ENCODE results near the gene USP17L29. TPM values are rescaled to one million over a fixed set of nuclear protein-coding genes. Genes with fewer than 3 reads are reported as not detected.
"Not testable (repeated sequence)": the region's sequence is repeated elsewhere in the genome, so short reads cannot be mapped to it uniquely, and the experiment has no call there.

USP17L29 gene
- not detected for total RNA-seq
- long read RNA-seq = 0 reads

- intact Hi-C loops (cut with DNase I); DNase-seq; ATAC-seq (ENCODE audit: poor library complexity): not testable (repeated sequence)
Observed at GRCh38 chr4:9353338-9353737, at the start of gene USP17L29. TSS of gene USP17L29 (plus strand) at chr4:9353638. CDS start at chr4:9353638, 0 bp downstream.

GRCh38 chr4:9324191-9324590 lies 29.2 kb upstream of the USP17L29 start:
- intact Hi-C loops (cut with DNase I); DNase-seq; ATAC-seq (ENCODE audit: poor library complexity): not testable (repeated sequence)

- intact Hi-C loops (cut with DNase I); DNase-seq; ATAC-seq (ENCODE audit: poor library complexity): not testable (repeated sequence)
Observed at GRCh38 chr4:9324865-9325264, 28.6 kb upstream of the USP17L29 start, which contains the start of gene USP17L24. TSS of gene USP17L24 (plus strand) at chr4:9325165. CDS start at chr4:9325165, 0 bp downstream.

- intact Hi-C loops (cut with DNase I); DNase-seq; ATAC-seq (ENCODE audit: poor library complexity): not testable (repeated sequence)
Observed at GRCh38 chr4:9329611-9330010, 23.8 kb upstream of the USP17L29 start, which contains the start of gene USP17L25. TSS of gene USP17L25 (plus strand) at chr4:9329911. CDS start at chr4:9329911, 0 bp downstream.

- DNase-seq; intact Hi-C loops (cut with DNase I); ATAC-seq (ENCODE audit: poor library complexity): not testable (repeated sequence)
Observed at GRCh38 chr4:9334358-9334757, 19.1 kb upstream of the USP17L29 start, which contains the start of gene USP17L26. TSS of gene USP17L26 (plus strand) at chr4:9334658. CDS start at chr4:9334658, 0 bp downstream.

- intact Hi-C loops (cut with DNase I); DNase-seq; ATAC-seq (ENCODE audit: poor library complexity): not testable (repeated sequence)
Observed at GRCh38 chr4:9339103-9339502, 14.3 kb upstream of the USP17L29 start, which contains the start of gene USP17L5. TSS of gene USP17L5 (plus strand) at chr4:9339403. CDS start at chr4:9339403, 0 bp downstream.

GRCh38 chr4:9343848-9344247 lies 9.6 kb upstream of the USP17L29 start, which contains the start of gene USP17L27:
TSS of gene USP17L27 (plus strand) at chr4:9344148. CDS start at chr4:9344148, 0 bp downstream.
- intact Hi-C loops (cut with DNase I); ATAC-seq (ENCODE audit: poor library complexity); DNase-seq: not testable (repeated sequence)

- DNase-seq; intact Hi-C loops (cut with DNase I): not testable (repeated sequence)
Observed at GRCh38 chr4:9348593-9348992, 4.8 kb upstream of the USP17L29 start, which contains the start of gene USP17L28. TSS of gene USP17L28 (plus strand) at chr4:9348893. CDS start at chr4:9348893, 0 bp downstream.

GRCh38 chr4:9350866-9351265 lies 2.6 kb upstream of the USP17L29 start:
- ATAC-seq (ENCODE audit: poor library complexity); intact Hi-C loops (cut with DNase I); DNase-seq: not testable (repeated sequence)

More at GRCh38 chr4:9348593-9348992, 4.8 kb upstream of the USP17L29 start, which contains the start of gene USP17L28:
- not testable (repeated sequence) for ATAC-seq (ENCODE audit: poor library complexity)

- ATAC-seq (ENCODE audit: poor library complexity); intact Hi-C loops (cut with DNase I); DNase-seq: not testable (repeated sequence)
Observed at GRCh38 chr4:9362829-9363228, 9.4 kb downstream of the USP17L29 start, which contains the start of gene USP17L30. TSS of gene USP17L30 (plus strand) at chr4:9363129. CDS start at chr4:9363129, 0 bp downstream.

- ATAC-seq (ENCODE audit: poor library complexity); intact Hi-C loops (cut with DNase I); DNase-seq: not testable (repeated sequence)
Observed at GRCh38 chr4:9379881-9380280, 26.4 kb downstream of the USP17L29 start.

- peak; percentile 71 for DNase-seq
- intact Hi-C loops (cut with DNase I); ATAC-seq (ENCODE audit: poor library complexity): not testable (repeated sequence)
Observed at GRCh38 chr4:9381012-9381534, 27.6 kb downstream of the USP17L29 start.

- intact Hi-C loops (cut with DNase I) = no loop called here
- ATAC-seq (ENCODE audit: poor library complexity) (no peak), DNase-seq (no peak)
Observed at GRCh38 chr4:9384126-9384525, 30.7 kb downstream of the USP17L29 start.

GRCh38 chr4:9389001-9389400 lies 35.6 kb downstream of the USP17L29 start:
- DNase-seq; intact Hi-C loops (cut with DNase I); ATAC-seq (ENCODE audit: poor library complexity): not testable (repeated sequence)

Other genes starting within 250 kb of the USP17L29 start
- not detected for gene FAM90A26, start 183.2 kb upstream of the USP17L29 start, total RNA-seq
- gene USP17L10, start 143.0 kb upstream of the USP17L29 start, total RNA-seq = not detected
- gene USP17L11, start 138.2 kb upstream of the USP17L29 start, total RNA-seq = not detected
- gene USP17L12, start 133.5 kb upstream of the USP17L29 start, total RNA-seq = not detected
- not detected for gene USP17L13, start 128.7 kb upstream of the USP17L29 start, total RNA-seq
- not detected for gene USP17L15, start 119.3 kb upstream of the USP17L29 start, total RNA-seq
- not detected for gene USP17L17, start 109.8 kb upstream of the USP17L29 start, total RNA-seq
- not detected for gene USP17L18, start 105.0 kb upstream of the USP17L29 start, total RNA-seq
- gene USP17L19, start 100.3 kb upstream of the USP17L29 start, total RNA-seq = not detected
- gene USP17L20, start 95.5 kb upstream of the USP17L29 start, total RNA-seq = not detected
- not detected for gene USP17L21, start 90.8 kb upstream of the USP17L29 start, total RNA-seq
- gene USP17L22, start 86.0 kb upstream of the USP17L29 start, total RNA-seq = not detected
- gene USP17L24, start 28.5 kb upstream of the USP17L29 start, total RNA-seq = not detected
- gene USP17L25, start 23.7 kb upstream of the USP17L29 start, total RNA-seq = not detected
- gene USP17L26, start 19.0 kb upstream of the USP17L29 start, total RNA-seq = not detected
- not detected for gene USP17L5, start 14.2 kb upstream of the USP17L29 start, total RNA-seq
- gene USP17L27, start 9.5 kb upstream of the USP17L29 start, total RNA-seq = not detected
- not detected for gene USP17L28, start 4.7 kb upstream of the USP17L29 start, total RNA-seq
- gene USP17L30, start 9.5 kb downstream of the USP17L29 start, total RNA-seq = not detected
- not detected for gene DEFB131A, start 90.8 kb downstream of the USP17L29 start, total RNA-seq